D721Med (cell line): Measurements from ENCODE around the gene RNU4-1.
"Not testable (repeated sequence)": the region's sequence is repeated elsewhere in the genome, so short reads cannot be mapped to it uniquely, and the experiment has no call there.

Source experiments
- DNase-seq: peaks from one replicate; pipeline ENCODE4 v3.0.0; 2011; ENCODE audit warnings: low spot score; ENCODE audit not compliant: insufficient read length
- FAIRE-seq: peaks from 2 replicates; lab custom pipeline; 2011; peaks lifted over from hg19 to GRCh38; lab: Jason Lieb, UNC
- TF ChIP-seq, protein P1 (sequence below): IDR thresholded peaks from 2 replicates; pipeline ENCODE4 v1.5.1; 2012; ENCODE audit warnings: mild to moderate bottlenecking, control low read depth; ENCODE audit not compliant: insufficient read depth; ENCODE audit errors: missing control alignments

The RNU4-1 gene

DNA sequence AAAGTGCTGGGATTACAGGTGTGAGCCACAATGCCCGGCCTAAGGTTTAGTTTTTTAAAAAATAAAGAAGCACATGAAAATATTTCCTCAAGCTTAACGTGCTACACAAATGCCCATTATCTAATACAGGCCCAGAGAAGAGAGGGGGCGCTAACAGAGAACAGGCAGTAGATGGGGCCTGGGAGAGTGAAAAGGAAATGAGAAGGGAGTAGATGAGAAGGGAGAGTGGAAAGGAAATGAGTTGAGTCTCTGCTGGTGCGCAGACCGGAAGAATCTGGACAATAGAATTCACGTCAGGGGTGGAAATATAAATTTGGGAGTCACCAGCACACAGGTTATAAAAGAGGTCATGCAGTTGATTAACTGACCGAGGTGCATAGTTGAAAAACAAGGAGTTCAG lies 38.2 kb downstream of the RNU4-1 start:
- DNase-seq (no peak), FAIRE-seq (no peak)
- TF ChIP-seq, protein P1, sequence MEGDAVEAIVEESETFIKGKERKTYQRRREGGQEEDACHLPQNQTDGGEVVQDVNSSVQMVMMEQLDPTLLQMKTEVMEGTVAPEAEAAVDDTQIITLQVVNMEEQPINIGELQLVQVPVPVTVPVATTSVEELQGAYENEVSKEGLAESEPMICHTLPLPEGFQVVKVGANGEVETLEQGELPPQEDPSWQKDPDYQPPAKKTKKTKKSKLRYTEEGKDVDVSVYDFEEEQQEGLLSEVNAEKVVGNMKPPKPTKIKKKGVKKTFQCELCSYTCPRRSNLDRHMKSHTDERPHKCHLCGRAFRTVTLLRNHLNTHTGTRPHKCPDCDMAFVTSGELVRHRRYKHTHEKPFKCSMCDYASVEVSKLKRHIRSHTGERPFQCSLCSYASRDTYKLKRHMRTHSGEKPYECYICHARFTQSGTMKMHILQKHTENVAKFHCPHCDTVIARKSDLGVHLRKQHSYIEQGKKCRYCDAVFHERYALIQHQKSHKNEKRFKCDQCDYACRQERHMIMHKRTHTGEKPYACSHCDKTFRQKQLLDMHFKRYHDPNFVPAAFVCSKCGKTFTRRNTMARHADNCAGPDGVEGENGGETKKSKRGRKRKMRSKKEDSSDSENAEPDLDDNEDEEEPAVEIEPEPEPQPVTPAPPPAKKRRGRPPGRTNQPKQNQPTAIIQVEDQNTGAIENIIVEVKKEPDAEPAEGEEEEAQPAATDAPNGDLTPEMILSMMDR: no peak

DNA sequence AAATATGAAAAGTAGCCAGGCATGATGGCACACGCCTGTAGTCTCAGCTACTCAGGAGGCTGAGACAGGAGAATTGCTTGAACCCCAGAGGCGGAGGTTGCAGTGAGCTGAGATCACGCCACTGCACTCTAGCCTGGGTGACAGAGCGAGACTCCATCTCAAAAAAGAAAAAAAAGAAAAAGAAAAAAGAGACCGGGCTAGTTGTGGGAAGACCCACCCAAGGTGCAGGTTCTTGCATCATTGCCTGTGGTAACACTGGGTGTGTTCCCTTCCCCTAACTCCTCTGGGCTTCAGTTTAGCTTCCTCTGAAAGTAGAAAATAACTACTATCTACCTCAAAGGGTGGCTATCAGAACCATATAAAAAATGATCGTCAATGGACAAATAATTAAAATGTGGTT lies 39.7 kb downstream of the RNU4-1 start:
- not testable (repeated sequence) for FAIRE-seq, DNase-seq

DNA sequence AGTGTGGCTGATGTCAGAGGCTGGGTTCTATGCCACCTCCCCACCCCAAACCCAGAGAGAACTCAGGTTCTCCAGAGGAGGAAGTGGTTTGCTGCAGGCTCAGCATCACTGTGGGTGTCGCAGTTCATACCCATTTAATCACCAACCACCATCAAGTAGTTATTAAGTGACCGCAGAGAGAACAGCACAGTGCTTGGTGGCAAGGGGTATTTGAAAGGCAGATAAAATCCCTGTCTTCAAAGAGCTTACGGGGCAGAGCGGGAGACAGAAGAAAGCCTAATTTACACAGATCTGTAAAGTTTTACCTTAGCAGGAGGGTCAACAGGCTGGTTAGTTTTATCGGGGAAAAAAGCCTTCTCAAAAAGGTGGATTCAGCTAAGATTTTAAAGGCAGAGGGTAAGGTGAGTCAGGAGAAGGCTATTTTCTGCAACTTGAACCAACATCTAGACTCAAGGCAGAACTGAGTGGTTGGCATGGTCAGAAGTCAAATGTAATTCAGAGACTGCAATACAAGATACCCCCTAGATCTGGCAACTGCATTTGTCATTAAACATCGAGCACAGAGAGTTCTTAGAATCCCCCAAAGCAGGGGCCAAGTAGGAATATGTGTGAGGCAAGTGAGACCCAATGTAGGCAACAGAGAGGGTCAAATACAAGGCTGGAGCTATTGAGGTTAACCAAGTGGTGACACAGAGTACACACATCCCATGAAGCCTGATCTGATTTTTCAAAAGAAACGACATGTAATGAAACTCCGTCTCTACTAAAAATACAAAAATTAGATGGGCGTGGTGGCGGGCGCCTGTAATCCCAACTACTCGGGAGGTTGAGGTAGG lies 40.7 kb downstream of the RNU4-1 start:
- no peak for FAIRE-seq
- no peak for DNase-seq
- TF ChIP-seq, protein P1: no peak

DNA sequence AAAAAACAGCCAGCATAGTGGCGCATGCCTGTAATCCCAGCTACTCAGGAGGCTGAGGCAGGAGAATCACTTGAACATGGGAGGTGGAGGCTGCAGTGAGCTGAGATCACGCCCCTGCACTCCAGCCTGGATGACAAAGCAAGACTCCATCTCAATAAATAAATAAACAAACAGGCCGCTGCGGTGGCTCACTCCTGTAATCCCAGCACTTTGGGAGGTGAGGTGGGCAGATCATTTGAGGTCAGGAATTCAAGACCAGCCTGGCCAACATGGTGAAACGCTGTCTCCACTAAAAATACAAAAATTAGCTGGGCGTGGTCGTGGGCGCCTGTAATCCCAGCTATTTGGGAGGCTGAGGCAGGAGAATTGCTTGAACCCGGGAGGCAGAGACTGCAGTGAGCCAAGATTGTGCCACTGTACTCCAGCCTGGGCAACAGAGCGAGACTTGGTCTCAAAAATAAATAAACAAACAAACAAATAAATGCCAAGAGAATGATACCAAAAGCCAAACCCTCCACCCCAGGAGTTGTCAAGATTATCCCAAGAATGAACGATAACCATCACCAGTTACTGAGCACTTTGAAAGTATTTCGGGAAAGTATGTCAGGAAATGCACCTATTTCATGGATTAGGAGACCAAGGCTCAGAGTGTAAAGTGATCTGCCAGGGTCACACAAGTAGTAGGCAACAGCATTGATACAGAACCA lies 41.5 kb downstream of the RNU4-1 start:
- DNase-seq, FAIRE-seq: not testable (repeated sequence)

DNA sequence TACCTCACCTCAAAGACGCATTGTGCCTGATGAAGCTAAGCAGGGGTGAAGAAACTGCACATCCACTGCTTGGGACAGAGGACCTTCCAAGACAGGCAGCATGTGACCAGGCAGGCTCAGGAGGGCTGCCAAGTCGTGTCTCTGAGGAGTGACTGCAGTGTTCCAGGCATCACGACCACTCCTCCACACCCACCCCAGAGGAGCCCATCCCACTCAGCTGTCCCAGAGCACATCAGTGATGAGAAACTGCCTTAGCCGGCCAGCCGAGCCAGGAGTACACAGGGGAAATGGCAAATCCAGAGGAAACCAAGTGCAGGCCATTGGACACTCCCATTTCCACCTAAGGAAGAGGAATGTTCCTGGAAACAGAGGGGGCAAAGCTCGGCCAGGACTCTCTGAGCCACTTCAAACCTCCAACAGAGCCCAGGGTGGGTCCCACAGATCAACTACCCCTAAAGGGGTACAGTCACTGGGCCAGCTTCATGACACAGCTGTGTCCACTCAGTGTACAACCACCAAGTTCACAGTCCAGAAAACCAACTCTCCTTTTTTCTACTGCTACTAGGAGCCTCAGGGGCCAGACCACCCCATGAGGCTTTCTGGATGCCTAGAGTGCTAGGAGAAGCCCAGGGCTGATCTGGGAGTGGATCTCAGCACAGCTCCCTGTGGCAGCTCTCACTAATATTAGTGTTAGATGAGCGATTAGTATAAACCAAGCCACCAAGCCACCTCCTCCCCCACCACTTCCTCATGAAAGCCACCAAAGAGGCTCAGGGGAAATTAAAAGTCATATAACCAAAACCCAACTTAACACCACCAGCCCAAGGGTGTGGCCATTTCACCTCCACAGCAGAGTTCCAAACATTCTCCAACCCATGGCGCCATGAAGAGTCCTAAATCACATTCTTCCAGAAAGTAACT lies 42.9 kb downstream of the RNU4-1 start:
- TF ChIP-seq, protein P1: no peak
- FAIRE-seq (no peak), DNase-seq (no peak)

DNA sequence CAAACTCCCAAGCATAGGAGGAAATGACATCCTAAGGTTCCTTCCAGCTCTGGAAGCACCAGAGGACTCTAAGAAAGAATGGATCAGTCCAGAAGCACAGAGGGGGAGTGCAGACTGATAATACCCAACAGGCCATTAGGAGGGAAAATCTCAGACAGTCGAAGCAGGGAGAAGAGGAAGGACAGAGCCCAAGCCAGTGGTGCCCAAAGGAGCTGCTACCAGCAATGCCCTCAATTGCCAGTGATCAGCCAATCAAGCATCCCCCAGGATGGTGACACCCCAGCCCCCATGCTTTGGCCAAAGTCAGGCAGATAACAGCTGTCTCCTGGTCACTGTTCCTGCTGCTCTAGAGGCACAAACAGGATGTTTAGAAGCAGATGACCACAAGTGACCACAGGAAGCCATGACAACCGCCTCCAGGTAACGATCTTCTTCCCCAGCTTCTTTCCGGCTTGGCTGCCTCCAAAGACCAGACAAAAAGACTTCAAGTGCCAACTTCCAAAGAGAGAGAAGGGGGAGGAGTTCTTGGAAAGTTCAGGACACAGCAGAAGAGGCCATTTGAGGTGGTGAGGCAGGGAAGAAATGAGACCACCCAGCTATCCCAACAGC lies 43.7 kb downstream of the RNU4-1 start:
- TF ChIP-seq, protein P1: no peak
- FAIRE-seq: no peak
- DNase-seq: no peak

DNA sequence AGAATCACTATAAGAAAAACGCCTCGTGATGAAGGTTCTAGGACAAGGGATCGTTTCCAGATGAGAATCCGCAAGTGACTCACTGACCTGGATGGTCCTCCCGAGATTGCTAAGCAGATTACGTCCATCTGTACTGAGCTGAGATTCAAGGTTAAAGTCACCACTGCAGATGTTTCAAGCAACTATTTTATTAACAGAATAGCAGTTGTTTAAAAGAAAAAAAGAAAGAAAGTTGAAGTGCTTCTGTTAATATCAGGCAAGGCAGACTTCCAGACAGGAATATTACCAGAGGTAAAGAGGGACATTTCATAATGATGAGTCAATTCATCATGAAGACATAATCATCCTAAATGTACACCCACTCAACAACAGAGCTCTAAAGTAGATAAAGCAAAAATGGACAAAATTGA lies 45.4 kb downstream of the RNU4-1 start:
- FAIRE-seq: peak; percentile 16
- no peak for DNase-seq
- TF ChIP-seq, protein P1: no peak
